Measurements from ENCODE around the gene XAB2. TPM values are rescaled to one million over a fixed set of nuclear protein-coding genes. Genes with fewer than 3 reads are reported as not detected.

The XAB2 gene
- total and polyA plus RNA-seq, 12 donors: 7.1 to 121 (median 44.3) TPM

- no peaks in the 10 kb centered on the region for H3K9me3 ChIP-seq (replicated peaks in 1 of 3)
- intact Hi-C loops (cut with DNase I): no loop called here
- H3K36me3 ChIP-seq (replicated peaks in 1 of 2): no peaks in the 10 kb centered on the region
- no peak for DNase-seq
- peaks cover 0 to 5% of the 10 kb centered on the region in 2 donors for H3K4me1 ChIP-seq (replicated peaks in 1 of 2)
- 41 to 52% (median 48%) methylated on average over 2 of the region's 2 CpGs for WGBS, 4 donors
- TF ChIP-seq CTCF (IDR thresholded peaks at IDR 0.05) (no peak), POLR2A (IDR thresholded peaks at IDR 0.05) (no peak)
- H3K27me3 ChIP-seq: no peaks in the 10 kb centered on the region
- no peak overlapping the region for H3K27ac ChIP-seq
- H3K4me3 ChIP-seq: no peak overlapping the region
These were observed 20.8 kb upstream of the XAB2 start for GRCh38 chr19:7650148-7650547.

- WGBS, 4 donors: 77 to 83% (median 79%) methylated on average over 14 to 15 of the region's 15 CpGs
- no peak for TF ChIP-seq POLR2A (IDR thresholded peaks at IDR 0.05)
- no peak for TF ChIP-seq CTCF (IDR thresholded peaks at IDR 0.05)
- H3K27me3 ChIP-seq: no peaks in the 10 kb centered on the region
- H3K27ac ChIP-seq: no peak overlapping the region
- peaks cover 0 to 5% of the 10 kb centered on the region in 2 donors for H3K4me1 ChIP-seq (replicated peaks in 1 of 2)
- no peaks in the 10 kb centered on the region for H3K36me3 ChIP-seq (replicated peaks in 1 of 2)
- intact Hi-C loops (cut with DNase I): no loop called here
- DNase-seq: no peak
- H3K9me3 ChIP-seq (replicated peaks in 1 of 3): no peaks in the 10 kb centered on the region
- H3K4me3 ChIP-seq: no peak overlapping the region
These were observed 19.1 kb upstream of the XAB2 start for GRCh38 chr19:7648265-7649014.

DNA sequence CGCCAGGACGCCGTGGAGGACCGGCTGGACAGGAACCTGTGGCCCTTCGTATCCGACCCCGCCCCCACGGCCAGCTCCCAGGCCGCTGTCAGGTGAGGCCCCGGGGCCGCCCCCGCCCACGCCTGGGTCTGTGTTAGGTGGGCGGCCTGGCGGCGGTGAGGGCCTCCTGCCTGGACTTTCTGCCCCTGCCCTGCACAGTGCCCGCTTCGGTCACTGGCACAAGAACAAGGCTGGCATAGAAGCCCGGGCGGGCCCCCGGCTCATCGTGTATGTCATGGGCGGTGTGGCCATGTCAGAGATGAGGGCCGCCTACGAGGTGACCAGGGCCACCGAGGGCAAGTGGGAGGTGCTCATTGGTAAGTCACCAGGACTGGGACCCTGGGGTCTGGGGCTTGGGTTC, 17.8 kb upstream of the XAB2 start:
- H3K27ac ChIP-seq: no peak overlapping the region
- no peak for DNase-seq
- H3K9me3 ChIP-seq (replicated peaks in 1 of 3): no peaks in the 10 kb centered on the region
- TF ChIP-seq CTCF (IDR thresholded peaks at IDR 0.05): no peak
- TF ChIP-seq POLR2A (IDR thresholded peaks at IDR 0.05): no peak
- WGBS, 4 donors: 83 to 97% (median 92%) methylated on average over 1 to 26 of the region's 26 CpGs
- no peaks in the 10 kb centered on the region for H3K36me3 ChIP-seq (replicated peaks in 1 of 2)
- H3K27me3 ChIP-seq: no peaks in the 10 kb centered on the region
- H3K4me1 ChIP-seq (replicated peaks in 1 of 2): peaks cover 0 to 2% of the 10 kb centered on the region in 2 donors
- intact Hi-C loops (cut with DNase I): no loop called here
- H3K4me3 ChIP-seq: no peak overlapping the region

DNA sequence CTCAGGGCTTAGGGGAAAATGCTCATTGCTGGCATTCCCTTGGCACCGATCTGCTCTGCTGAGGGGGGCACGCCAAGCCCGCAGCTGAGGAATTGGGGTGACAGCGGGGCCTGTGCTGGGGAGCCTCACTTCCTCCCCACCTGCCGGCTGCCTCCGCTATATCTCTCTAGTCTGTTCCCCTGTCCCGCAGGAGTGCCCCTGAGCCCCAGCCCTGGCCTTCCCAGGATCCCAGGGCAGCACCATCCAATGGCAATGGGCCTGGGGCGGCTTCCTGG, 17.0 kb upstream of the XAB2 start:
- 80 to 93% (median 87%) methylated on average over 7 to 8 of the region's 8 CpGs for WGBS, 4 donors
- Histone ChIP-seq H3K4me3 (no peak overlapping the region), H3K4me1 (replicated peaks in 1 of 2) (no peaks in the 10 kb centered on the region), H3K27me3 (no peaks in the 10 kb centered on the region), H3K9me3 (replicated peaks in 1 of 3) (no peaks in the 10 kb centered on the region), H3K36me3 (replicated peaks in 1 of 2) (no peaks in the 10 kb centered on the region), H3K27ac (no peak overlapping the region)
- intact Hi-C loops (cut with DNase I): no loop called here
- TF ChIP-seq POLR2A (IDR thresholded peaks at IDR 0.05) (no peak), CTCF (IDR thresholded peaks at IDR 0.05) (no peak)
- DNase-seq: no peak

All from adrenal gland (tissue), 12 donors.